GM18517 (cell line): ENCODE data around the gene MTHFD2L.

Source experiments
- ATAC-seq: cut with Tn5 transposase; IDR thresholded peaks from one replicate; pipeline ENCODE4 v1.9.1; 2021; ENCODE audit warnings: mild to moderate bottlenecking, moderate library complexity; ENCODE audit not compliant: unreplicated experiment

MTHFD2L gene

DNA sequence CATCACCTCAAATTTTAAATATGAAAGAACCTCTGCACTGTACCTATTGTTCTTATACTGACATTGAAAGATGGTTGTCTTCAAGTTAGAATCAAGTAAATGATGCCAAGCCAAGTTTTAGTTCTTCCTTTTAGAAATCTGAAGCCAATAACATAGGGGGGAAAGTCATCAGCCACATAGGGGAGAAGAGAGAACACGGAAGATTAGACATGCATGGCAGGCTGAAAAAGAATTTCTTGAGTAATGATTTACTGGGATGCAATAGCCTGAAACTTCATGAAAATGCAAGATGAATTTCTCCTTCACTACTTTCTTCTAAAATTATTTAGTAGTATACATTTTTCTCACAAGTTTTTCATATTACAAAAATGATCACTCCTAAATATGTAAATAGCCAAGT is 136.8 kb downstream of the MTHFD2L start:
- no peak for ATAC-seq

DNA sequence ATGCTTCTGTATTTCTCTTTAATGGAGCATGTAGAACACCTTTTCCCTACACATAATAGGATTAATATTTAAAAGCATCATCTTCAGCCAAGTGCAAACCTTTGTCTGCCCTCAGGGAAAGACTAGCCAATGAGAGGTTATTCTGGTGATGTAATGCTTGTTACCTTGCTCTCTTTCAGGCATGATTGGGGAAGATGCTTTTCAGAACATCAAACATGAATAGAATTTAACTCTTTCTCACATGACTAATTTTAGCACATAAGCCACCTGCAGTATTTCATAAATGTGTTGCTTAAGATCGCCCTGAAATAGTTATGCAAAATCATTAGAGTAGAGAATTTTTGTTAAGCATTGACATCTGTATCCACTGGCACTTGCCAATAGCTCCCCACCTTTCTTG is 139.6 kb downstream of the MTHFD2L start:
- peak; percentile 80 for ATAC-seq

DNA sequence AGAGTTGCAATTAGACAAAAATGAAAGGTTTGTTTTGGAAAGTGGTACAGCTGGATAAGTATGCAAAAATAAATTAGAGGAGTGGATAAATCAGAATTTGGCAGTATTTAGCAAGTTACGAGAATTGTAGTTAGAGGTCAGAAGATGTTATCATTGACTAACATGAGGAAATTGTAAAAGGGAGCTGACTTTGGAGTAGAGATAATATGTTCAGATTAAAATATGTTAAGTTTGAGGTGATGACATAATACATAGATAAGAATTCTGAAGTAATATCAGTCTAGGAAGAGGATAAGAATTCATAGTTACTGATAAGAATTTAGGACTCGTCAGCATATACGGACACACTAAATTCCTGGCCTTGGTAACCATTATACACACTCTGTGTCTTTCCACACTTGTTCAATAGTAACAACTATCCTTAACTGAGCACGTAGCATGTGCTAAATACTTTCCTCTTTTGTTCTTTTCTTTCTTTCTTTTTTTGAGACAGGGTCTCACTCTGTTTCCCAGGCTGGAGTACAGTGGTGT is 146.2 kb downstream of the MTHFD2L start:
- ATAC-seq = no peak

DNA sequence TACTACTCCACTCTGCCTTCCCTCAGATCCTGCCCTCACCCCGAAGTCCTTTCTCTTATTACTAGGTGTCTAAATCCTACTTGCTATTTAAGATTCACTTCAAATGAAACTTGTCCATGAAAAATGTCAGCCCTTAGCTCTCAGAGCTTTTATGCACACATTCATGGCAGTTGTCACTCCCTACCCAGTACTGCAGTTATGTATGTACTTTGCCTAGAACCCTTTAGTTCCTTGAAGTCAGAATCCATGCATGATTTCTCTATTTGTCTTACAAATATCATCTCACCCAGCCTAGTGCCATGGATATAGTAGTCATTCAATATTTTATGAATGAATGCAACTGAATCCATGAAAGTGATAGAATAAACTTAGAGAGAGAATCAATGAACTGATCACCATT is 147.1 kb downstream of the MTHFD2L start:
- ATAC-seq = no peak

DNA sequence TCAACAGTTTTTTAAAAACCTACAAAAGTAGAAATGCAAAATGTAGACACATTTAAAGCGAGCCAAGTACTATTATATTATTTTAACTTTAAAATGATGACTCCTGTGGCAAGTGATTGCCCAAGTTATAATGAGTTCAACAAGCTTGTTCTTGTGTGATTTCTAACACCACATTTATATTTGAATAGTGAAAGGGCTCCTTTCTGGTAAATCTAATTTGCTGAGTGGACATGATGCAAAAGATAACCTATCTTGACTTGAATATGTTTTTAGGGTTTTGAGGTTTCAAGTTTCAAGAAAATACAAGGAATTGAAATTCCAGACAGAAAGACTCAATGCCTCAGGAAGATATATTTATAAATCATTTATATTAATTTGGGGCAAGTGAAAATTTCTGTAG is 149.3 kb downstream of the MTHFD2L start:
- no peak for ATAC-seq

DNA sequence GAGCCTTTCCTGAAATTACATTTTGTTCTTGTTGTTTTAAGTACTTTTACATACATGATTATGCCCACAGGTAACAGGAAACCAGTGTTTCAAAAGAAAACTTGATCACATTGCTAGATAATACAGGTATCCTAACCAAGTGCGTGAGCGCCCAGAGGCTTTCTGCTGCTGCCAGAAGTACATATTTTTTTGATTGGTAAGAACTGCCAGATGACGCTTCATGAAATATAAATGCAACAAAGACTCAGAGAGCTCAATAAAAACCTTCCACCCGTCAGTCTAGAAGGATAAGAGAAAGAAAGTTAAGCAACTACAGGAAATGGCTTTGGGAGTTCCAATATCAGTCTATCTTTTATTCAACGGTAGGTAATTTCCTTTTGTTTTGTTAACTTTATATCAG is 150.3 kb downstream of the MTHFD2L start, which contains the start of gene EPGN:
TSS of gene EPGN (plus strand) at position 256 of the 400 bp plus-strand sequence. CDS start at position 320, 64 bp downstream.
- ATAC-seq = no peak

DNA sequence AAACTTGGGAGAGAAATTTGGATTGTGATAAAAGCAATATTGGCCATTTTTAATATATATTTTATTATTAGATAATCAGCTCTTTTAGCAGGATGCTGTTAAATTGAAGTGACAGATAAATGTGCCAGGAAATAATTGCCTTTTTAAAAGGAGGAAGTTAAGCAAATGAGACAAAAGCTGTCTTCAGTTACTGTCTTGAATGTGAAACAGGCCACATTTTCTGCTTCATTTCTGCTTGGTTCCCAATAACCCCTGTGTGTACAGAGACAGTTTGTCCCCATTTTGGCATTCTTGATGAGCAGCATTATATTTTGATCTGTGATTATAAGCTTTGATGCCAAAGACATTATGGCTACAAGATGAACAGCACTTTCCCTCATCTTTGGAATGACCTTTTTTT is 151.3 kb downstream of the MTHFD2L start:
- ATAC-seq = no peak

DNA sequence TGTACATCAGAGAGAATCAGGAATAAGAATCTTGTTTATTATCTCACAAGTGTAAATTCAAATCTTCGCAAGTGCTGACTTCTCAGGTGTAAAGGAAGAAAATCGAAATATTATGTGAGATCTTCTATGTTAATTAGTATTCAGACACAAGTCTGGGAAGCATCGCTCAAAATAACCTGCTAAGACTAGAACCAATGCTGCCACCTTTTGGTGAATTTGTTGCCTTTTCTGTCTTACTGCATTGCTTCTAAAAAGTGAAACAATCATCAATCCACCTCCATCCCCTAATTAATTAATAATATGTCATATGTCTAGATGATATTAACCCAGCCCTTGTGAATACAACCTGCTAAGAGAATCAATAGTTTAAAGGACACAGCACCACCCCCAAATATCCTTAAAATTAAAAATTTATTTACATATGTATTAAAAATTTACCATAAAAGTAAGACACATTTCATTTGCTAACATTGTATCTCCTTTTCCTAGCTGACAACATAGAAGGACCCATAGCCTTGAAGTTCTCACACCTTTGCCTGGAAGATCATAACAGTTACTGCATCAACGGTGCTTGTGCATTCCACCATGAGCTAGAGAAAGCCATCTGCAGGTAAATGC is 153.9 kb downstream of the MTHFD2L start:
- ATAC-seq = peak; percentile 81

DNA sequence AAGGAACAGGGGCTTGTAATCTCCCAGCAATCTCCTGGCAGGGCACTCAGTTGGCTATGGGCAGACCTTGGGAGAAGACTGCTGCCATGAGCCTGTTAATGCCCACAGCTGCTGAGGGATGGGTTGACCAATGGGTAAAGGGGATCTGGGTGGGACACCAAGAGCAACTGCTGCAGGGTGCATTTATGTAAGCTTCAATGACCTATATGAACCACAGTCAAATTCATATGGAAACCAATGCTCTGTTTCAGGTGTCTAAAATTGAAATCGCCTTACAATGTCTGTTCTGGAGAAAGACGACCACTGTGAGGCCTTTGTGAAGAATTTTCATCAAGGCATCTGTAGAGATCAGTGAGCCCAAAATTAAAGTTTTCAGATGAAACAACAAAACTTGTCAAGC is 156.4 kb downstream of the MTHFD2L start:
- no peak for ATAC-seq

DNA sequence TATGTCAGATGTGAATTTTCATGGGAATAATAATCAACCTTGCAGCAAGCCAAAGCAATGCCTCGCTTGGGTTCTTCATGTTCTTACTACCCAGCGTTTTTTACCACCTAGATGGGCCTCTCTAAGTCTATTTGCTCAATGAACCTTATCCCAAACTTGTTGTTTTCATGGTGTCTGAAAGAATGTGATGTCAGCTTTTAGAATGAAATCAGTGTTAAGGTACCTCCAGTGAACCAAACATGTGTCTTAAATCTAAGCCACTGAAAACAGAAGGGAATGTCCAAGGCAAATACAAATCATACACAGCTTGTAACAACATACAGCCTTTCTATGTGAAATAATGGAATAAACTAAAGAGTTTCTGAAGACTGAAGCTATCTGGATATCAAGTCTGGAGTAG is 157.0 kb downstream of the MTHFD2L start:
- no peak for ATAC-seq

DNA sequence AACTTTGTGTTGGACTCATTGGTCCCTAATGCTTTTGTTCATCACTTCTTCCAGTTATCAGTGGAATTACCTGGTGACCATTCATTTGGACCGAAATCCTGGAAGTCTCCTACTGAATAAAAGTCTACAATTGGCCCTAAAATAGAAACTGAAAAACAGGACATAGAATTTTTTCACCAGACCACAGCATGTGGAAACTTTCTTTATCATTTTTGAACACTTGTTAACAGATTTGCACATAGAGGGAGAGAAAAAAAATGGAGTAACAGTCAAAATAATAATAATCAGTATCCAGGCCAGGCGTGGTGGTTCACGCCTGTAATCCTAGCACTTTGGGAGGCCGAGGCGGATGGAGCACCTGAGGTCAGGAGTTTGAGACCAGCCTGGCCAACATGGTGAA is 157.5 kb downstream of the MTHFD2L start:
- no peak for ATAC-seq

DNA sequence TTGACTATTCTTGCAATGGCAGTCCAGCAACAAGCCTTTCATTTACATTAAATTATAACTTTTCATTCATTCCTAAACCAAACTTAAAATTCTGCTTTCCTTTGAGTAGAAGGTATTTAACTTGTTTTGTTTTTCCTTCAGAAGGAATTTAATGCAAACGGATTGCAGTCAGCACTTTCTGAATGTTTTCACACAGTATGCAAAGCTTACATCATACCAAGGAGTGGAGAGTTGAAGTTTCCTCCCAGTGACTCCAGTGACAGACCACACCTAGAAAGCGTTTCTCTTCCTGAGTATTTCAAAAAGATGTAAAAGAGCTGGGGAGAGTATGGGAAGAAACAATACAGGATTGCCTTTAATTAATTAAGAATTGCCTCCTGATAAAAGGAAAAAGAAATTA is 158.5 kb downstream of the MTHFD2L start:
- no peak for ATAC-seq

DNA sequence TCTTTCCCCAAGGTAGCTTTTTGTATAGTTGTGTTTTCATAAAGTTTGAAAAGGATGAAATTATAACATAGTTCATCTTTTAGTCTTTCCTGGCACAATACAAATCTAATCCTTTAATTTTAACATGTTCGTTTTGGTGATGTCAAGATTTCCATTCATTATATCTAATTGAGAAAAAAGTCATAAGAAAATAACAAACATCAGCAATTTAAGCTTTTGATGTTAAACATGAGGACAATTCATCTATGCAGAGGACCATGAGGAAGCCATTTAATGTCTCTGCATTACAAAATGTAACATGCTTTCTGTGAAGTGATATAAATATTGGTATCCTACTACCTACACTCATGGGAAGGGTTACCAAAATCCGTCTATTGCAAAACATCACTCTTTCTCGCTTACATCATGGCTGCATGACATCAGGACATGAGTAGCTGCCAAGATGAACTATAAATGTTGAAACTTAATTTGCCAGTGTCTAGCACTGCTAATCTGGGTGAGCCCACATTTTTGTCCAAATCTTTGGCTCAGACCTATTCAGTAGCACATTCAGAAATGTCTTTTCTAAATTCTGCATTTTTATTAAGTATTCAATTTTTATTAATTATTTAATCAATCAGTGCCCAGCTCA is 159.8 kb downstream of the MTHFD2L start:
- ATAC-seq = no peak

DNA sequence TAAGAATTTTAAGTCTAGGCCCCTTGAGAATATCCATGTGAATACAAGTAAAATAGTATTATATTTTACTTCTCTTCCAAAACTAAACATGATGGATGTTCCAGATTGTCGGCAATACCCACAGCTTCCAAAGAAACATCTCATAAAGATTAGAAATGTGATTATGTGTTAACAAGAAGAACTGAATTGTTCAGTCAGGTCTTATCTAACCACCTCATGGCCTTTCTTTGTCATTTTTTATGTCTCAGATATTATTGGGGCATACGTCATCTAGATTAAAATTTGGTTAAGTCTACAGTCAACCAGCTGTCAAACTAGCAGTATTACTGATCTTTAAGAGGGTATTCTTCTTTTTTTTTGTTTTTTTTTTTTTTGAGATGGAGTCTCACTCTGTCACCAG is 160.4 kb downstream of the MTHFD2L start:
- ATAC-seq = no peak

DNA sequence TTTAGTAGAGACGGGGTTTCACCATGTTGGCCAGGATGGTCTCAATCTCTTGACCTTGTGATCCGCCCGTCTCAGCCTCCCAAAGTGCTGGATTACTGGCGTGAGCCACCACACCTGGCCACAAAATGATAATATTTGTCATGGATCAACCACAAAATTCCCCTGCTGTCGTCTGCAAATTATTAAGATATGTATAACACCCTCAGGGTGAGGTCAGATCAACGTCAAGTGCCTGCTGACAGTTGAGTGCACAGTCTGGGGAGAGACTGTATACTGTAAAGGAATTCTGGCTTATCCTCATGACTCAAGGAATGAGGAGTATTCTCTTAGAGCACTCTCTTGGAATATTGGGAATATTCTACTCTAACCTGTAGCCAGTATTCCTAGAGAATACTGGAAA is 161.6 kb downstream of the MTHFD2L start:
- no peak for ATAC-seq

DNA sequence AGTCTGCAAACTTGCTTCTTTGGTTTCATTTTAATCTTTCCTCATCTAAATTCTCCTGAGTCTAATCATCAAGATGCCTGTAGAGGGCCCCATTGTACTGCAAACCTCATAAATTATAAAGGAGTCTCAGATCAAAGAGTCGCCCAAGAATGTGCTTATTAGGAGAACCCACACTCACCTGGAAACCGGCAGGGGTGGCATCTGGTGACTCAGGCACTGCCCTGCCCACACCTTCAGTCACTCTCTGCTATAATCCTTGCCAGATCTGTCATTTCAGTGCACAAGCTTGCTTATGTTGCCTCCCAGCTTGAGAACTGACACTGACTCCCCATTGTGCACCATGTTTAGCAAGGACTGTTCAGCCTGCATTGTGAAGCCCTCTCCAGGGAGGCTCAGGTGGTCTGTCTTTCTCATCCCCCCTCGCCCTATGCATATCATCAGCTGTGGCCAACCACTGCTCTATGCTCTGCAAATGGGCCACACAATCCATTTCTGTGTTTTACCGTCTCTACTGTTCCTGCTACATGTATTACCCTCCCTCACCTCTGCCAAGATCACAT is 162.7 kb downstream of the MTHFD2L start:
- peak; percentile 77 for ATAC-seq

DNA sequence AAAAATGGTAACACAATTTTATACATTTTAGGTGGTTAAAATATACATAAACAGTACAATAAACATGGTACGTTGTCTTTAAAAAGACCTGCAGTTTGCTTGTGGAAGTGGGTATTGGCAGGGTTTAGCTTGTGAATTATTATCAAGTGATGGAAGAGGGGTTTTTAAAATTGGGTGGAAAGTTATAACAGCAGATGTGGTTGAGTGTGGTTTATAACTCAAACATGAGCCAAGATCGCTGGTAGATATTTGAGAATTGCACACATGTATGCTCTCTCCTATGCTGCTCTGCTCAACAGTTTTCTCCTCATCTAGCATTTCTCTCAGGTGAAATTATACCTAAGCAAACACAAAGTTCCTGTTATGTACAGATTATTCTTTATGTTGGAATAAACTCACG is 164.4 kb downstream of the MTHFD2L start:
- ATAC-seq = no peak

DNA sequence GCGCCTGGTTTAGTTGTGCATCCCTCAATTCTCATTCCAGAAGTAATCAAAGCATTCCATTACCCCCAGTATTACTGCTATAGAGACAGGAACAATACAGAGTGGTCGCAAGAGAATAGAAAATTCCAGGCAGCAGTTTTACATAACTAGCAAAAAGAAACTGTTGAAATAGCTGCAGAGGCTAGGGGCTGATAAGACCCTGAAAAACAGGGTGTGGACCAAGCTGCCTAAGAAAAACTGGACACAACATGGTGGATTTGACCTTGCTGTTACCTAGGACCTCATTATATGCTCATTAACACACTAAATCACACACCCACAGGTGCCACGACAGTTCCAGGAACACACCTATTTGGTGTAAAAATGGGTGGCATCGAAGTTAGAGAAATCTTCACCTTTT is 165.7 kb downstream of the MTHFD2L start:
- no peak for ATAC-seq

DNA sequence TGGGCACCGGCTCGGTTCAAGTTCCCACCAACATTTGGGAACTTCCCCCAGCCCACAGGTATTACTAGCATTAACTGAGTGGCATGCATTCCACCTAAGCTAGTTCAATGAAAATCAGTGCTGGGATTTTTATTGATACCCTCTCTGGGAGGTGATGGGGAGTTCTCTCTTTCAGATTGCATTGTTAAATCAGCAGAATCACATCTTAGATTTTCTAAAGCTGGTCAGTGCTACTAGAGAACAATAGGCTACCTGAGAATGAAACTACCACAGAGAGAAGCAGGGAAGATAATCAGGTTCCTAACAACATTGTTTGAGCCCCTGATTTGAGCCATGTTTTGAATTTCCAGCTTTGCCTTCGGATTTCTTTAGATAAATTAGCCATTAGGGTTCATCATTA is 166.3 kb downstream of the MTHFD2L start:
- no peak for ATAC-seq

DNA sequence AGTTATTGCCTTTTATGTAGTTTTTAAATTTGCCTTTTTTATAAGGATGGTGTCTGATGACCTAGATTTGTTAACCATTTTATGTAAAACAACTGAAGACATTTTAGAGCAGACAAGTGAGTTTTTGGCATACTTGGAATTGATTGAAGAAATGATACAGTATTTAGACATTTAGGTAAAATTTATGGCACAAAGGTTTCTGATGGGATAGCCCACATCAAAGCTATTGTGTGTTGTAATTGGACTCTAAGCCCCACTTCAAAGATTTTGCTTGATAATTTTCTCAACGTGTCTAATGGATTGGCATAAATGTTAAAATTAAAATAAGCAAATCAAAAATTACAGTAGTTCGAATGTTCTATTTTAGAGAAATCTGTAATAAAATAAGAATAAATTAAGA is 168.0 kb downstream of the MTHFD2L start:
- no peak for ATAC-seq

DNA sequence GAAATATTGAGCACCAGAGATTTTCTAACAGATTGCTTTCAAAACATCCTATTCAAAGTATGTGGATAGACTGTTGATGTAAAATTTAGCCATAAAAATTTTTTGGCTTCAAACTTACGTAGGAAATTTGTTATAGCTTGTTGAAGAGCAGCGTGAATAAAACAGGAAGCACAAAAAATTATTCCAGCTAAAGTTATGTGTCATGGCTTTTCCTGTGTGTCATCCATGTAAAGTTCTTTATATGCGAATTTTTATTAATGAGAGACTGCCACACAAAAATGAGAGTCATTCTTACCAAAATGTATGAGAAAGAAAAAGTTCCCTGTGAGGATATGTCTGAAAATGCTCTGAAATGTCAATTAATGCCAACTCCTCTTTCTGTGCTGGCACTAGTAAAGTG is 169.8 kb downstream of the MTHFD2L start:
- ATAC-seq = no peak

DNA sequence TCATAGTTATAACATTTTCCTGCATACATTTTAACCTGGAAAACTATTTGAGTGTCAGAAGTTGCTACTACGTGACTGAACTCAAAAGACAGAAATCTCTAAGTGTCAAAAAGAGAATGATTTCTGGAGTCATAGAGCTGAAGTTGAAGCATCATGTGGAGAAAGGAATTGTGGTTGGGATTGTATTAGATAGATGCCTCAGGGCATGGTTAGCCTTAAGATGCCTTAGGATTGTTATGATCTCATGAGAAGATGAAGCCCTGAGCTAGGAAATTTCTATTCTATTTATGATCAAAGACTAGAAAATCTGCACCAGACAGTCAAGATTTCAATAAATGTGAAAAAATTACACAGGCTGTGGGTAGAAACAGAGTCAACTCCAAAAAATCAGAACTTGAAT is 170.6 kb downstream of the MTHFD2L start:
- ATAC-seq = no peak
